NCI-H187 treated with DMSO at 0.1 percent for 48 hours (cell line): Measurements from ENCODE around the gene NLRC4.
"Not testable (repeated sequence)": the region's sequence is repeated elsewhere in the genome, so short reads cannot be mapped to it uniquely, and the experiment has no call there.

Experiments
- DNase-seq: peaks from one replicate; lab custom pipeline; 2025; lab: John Stamatoyannopoulos, UW

The NLRC4 gene

DNA sequence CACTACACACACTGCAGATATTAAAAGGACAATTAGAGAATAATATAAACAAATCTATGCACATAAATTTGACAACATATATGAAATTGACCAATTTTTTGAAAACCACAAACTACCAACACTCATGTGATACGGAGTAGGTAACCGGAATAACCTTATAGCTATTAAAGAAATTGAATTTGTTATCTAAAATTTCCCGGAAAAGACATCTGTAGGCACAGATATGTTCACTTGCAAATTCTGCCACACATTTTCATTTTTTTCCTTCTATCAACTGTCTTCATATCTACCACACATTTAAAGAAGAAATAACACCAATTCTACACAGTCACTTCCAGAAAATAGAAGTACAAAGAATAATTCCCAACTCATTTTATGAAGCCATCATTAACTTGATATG lies 22.4 kb downstream of the NLRC4 start:
- no peak for DNase-seq

DNA sequence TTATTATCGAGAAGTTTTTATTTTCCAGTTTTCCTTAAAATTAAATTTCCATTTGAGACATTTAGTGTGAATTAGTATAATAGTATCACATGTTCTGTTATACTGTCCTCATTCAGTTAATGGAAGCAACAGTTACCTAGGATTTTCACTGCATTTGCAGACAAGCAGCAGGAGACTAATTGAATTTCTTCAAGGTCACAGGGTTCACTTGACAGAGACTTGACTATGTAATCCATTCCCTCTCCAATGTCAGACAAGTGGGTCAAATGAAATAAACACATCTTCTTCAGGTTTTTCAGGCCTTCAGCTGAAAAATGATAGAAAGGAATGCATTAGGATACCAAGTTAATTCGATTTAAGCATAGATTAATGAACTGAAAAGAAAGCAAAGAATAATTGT lies 26.7 kb downstream of the NLRC4 start:
- no peak for DNase-seq

DNA sequence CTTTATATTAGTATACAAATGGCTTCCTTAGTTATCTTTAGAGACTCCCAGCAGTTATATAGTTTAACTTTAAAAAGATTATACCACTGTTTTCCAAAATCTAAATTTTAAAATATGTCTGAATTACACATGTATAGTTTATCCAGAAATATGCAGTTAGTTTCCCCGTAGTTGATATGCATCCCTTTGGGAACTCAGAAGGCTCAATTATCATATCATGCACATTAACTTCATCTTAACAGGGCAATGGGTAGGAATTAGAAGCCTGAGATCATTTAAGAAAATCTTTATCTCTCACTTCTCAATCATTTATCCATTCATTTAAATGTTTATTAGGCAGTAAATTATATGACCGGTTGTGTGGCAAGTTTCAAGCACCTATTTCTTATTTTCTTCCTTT lies 27.2 kb downstream of the NLRC4 start:
- no peak for DNase-seq

DNA sequence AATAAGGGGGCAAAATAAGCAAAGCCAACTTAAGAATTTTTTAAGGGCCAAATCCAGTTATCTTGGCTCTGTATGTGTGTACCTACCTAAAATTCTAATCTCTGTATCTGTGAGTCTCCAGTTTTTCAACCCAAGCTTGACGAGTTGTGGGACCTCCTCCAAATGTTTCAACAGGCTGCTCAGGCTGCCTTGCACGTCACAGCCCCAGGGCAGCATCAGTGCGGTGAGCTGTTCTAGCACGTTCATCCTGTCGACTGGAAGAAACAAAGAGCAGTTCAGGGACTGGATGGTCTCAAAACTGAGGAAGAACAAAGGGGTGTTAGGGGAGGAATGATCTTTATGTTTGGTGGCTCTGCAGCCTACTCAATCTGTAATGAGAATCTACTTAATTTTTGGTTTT lies 29.4 kb downstream of the NLRC4 start:
- no peak for DNase-seq

DNA sequence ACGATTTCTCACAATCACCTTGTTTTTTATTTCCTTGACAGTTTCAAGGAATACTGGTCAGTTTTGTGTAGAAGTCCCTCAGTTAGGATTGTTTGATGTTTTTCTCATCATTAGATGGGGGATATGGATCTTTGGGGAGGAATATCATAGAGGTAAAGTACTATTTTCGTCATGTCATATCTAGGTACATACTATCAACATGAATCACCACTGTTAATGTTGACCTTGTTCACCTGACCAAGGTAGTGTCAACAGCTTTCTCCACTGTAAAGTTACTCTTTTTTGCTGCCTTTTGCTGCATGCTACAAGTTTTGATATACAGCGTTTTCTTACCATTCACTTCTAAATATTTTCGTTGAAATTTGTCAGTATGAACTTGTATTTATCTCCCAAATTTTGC lies 32.7 kb downstream of the NLRC4 start:
- DNase-seq, result no peak

DNA sequence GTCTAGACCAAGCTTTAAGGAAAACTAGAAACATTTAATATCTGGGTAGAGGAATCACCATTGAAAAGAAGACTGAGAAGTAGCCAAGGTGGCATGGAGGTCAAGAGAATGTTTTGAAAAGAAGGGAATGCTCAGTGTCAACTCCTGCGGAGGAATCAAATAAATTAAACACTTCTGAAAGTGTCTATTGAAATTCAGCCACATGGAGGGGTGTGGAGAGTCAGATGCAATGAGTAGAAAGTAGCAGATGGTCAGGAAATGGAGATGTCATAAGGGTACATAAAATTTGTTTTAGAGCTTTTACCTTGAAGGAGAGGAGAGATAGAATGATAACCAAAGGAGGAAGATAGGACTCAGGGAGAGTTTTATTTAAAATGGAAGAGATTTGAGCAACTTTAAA lies 35.1 kb downstream of the NLRC4 start:
- DNase-seq, result no peak

DNA sequence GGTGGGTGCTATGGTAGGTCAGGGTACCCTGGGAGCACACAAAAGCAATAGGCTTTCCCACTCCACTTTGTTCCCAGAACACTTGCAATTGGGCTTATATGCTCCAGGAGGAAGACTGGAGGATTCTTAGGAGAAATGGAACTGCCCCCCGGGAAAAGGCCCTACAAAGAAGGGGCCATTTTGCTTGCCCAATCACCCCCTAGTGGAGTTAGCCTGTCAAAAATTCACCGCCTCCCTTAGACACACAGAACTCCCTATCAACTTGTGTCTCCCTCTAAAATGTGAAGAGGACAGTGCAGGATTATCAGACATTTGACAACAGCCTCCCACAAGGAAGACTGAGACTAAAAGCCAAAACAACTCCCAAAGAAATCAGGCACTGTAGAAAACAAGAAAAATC lies 36.5 kb downstream of the NLRC4 start:
- no peak for DNase-seq

DNA sequence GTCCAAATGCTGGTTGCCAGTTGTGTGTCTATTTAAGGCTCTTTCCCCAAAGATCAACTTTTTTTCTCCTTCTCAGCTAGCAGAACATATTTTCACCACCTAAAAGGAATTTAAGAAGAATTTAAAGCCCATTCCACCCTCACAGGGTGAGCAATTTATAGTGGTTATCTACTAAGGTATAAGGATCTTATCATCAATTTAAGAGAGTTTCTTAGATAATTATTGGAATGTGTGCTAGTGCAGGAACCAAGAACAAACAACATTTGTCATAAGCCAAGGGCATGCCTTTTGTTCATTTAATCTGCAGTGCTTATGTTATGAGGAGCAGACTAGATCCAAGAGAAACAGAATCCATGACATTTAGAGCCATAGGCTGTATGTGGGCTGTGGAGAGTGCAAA lies 37.2 kb downstream of the NLRC4 start:
- no peak for DNase-seq

DNA sequence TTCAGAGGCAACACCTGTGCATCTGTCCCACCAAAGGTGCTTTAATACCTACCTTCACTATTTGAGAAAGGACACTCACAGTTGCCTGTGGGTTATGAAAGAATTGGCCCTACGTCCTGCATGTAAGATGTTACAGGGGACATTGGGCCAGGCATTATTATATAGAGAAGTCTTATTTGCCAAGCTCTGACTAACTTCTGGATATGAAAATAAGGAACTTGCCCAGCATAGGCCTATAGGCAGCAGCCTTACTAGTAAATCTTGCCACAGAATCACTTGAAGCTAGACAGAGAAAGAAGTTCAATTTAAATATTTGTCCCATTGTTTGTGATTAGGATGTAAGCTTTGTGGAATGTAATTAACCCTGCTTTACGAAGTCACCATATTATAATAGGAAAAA lies 41.7 kb downstream of the NLRC4 start:
- DNase-seq, result no peak

DNA sequence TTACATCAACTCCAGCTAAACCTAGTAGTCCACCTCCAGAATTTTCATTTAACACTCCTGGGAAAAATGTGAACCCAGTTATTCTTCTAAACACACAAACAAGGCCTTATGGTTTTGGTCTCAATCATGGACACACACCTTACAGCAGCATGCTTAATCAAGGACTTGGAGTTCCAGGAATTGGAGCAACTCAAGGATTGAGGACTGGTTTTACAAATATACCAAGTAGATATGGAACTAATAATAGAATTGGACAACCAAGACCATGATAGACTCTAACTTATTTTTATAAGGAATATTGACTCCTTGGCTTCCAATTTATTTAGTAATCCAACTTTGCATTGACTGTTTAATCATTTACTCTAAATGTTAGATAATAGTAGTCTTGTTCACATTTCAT lies 44.2 kb downstream of the NLRC4 start:
- DNase-seq, result no peak

DNA sequence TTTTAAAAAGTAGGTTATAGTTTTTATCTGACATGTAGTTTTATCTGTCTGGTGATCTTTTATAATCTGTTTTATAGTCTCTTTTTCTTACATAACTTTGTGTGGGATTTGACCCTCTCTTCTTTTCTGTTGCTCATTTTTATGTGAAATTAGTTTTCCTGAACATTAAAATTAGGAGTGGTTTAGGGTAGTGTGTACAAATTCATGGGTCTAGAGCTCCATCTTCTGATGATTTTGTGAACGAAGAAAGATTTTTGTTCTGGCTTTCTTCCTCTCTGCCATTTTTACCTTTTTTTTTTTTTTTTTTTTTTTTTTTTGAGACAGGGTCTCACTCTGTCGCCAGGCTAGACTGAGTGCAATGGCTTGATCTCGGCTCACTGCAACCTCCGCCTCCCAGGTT lies 52.4 kb downstream of the NLRC4 start:
- DNase-seq, result no peak

DNA sequence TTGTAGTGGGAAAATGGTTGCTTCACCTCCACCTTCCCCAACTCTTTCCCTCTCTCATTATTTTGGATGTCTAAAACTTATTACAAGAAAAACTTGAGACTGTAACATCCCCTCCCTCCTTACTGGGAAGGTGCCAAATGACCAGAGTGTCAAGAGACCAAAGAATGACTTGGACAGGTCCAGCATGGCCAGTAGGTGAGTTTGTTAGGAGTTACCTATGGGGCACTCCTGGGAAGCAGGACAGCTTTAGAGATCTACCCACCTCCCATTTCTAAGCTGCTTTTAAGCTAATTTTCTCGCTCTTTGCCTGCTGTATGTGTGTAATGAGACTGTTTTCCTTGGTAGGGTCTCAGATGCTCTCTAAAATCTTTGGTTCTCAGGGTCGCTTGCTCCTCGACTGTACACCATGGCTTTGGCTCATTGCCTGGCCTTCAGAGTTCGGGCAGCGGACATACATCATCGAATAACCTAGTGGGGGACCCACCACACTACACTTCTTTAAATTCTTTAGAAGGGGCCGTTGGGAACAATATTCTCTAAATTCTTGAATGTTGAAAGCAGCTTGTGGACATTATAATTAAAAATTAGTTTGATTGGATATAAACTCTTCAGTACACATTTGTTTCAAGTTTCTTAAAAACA lies 53.8 kb downstream of the NLRC4 start:
- DNase-seq, result no peak

DNA sequence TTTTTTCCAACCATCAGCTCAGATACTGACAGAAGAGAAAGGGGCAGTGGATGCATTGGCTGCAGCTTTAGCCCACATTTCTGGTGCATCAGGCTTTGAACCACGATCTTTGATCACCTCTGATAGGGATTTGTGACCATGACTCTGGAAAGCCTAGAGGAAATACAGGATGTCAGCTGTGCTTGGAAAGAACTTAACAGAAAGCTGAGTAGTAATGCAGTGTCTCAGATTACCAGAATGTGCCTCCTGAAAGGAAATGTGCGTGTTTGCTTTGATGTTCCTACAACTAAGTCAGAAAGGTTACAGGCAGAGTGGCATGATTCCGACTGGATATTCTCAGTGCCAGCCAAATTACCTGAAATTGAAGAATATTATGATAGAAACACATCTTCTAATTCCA lies 61.3 kb downstream of the NLRC4 start:
- not testable (repeated sequence) for DNase-seq

DNA sequence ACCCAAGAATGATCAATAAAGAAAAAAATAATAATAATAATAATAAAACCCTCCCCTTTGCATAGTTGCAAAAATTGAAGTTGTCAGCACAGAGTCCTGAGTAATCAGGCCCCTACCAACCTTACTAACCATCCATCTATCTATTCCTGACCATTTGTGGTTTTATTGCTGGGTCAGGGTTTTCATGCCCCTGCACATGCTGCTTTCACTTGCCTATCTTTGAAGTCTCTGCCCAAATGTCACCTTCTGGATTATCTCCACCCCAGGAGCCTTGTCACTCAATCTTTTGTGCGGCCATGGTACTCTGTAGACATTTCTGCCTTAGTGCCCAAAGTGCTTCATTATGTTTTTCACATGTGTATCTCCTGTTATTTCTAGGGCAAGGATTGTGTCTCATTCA lies 63.9 kb downstream of the NLRC4 start:
- DNase-seq, result no peak

DNA sequence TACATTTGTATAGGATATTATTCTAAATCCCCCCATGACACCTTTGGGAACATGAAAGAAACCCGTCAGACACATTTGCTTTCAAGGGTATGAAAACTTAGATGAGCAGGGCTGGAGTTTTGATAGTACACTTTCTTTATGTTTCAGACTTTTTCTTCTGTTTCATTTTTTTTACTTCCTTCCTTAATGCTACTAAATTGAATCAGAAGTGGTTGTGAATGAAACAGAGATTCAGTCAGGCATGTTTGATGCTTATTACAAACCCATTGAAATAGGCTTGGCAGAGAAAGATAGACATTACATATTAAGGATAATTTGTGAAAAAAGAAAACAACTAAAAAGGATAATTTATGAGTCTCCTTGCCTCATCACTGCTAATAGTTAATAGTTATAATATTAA lies 72.3 kb downstream of the NLRC4 start:
- DNase-seq, result no peak

DNA sequence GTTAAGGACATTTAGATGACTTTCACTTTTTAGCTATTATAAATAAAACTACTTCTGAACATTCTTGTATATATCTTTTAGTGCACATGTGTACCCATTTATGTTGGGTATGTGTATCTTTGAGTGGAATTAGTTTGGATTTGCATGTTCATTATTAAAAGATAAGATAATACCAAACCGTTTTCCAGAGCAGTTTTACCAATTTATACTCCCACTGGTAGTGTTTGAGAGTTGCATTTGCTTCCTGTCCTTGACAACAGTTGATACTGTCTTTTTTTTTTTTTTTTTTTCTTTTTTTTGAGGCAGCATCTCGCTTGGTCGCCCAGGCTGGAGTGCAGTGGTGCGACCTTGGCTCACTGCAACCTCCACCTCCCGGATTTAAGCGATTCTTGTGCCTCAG lies 75.7 kb downstream of the NLRC4 start:
- DNase-seq, result no peak

DNA sequence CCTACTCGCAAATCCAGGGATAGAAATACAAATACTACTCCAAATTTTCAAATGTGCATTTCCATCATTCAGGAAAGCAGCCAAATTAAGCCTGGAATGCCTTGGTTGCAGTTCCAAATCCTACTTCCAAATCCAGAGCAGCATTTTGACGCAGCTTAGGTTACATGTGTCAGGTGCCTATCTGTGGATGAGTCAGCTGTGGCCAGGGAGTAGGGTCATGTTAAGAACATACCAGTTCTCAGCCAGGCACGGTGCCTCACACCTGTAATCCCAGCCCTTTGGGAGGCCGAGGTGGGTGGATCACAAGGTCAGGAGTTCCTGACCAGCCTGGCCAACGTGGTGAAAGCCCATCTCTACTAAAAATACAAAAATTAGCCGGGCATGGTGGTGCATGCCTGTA lies 82.0 kb downstream of the NLRC4 start:
- no peak for DNase-seq
